OCI-LY7 (cell line): ENCODE measurements around the gene NDUFAB1.

Source experiments
- EZH2phosphoT487 ChIP-seq: fragments of 200-600 bp; sonication (generic); IDR thresholded peaks from 2 replicates; pipeline ENCODE4 v1.6.1; 2018; ENCODE audit warnings: low read depth, borderline replicate concordance, mild to moderate bottlenecking, mixed run types, antibody characterized with exemption, low read length, moderate library complexity, mixed read lengths
- TF ChIP-seq, protein P1 (sequence below): fragments of 200-600 bp; sonication (generic); conservative IDR thresholded peaks from 2 replicates; pipeline ENCODE4 v1.5.1; 2014; ENCODE audit warnings: mild to moderate bottlenecking, antibody characterized with exemption, low read length, moderate library complexity, mixed read lengths

DNA sequence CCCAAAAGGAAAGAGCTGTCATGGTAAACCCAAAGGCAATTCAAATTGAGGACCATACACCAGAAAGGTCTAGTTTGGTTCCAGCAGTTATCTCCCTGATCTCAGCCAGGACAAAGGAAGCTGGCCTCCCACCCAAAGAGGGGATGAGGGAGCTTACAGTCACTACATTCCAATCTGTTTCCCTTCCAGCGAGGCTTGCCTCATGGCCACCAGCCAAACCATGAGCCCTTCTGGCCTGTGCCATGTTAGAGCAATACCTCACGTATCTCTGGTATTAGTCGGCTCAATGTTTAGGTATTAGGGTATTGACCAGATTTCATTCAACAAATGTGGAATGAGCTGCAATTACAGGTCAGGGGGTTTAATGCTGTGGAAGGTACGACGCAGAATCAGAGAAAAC lies 8.4 kb downstream of the NDUFAB1 start:
- TF ChIP-seq, protein P1, sequence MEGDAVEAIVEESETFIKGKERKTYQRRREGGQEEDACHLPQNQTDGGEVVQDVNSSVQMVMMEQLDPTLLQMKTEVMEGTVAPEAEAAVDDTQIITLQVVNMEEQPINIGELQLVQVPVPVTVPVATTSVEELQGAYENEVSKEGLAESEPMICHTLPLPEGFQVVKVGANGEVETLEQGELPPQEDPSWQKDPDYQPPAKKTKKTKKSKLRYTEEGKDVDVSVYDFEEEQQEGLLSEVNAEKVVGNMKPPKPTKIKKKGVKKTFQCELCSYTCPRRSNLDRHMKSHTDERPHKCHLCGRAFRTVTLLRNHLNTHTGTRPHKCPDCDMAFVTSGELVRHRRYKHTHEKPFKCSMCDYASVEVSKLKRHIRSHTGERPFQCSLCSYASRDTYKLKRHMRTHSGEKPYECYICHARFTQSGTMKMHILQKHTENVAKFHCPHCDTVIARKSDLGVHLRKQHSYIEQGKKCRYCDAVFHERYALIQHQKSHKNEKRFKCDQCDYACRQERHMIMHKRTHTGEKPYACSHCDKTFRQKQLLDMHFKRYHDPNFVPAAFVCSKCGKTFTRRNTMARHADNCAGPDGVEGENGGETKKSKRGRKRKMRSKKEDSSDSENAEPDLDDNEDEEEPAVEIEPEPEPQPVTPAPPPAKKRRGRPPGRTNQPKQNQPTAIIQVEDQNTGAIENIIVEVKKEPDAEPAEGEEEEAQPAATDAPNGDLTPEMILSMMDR = no peak
- TF ChIP-seq EZH2phosphoT487 = no peak
